Neural crest cell (in vitro differentiated cells): Measurements from ENCODE around the gene NTN1. TPM values are rescaled to one million over a fixed set of nuclear protein-coding genes. Genes with fewer than 3 reads are reported as not detected.

ENCODE experiments used
- DNase-seq: peaks from one replicate; pipeline ENCODE4 v3.0.0; 2021; ENCODE audit warnings: low read depth, mixed read lengths, low spot score
- H3K27ac Mint-ChIP-seq: one replicate; pipeline ENCODE4 v1.8.0; 2021; ENCODE audit warnings: mild to moderate bottlenecking, mixed read lengths; ENCODE audit not compliant: unreplicated experiment
- H3K27me3 Mint-ChIP-seq: 2 replicates; pipeline ENCODE4 v1.8.0; 2021; ENCODE audit warnings: low read depth, mild to moderate bottlenecking, mixed read lengths
- H3K36me3 Mint-ChIP-seq: 2 replicates; pipeline ENCODE4 v1.8.0; 2021; ENCODE audit warnings: low read depth, mild to moderate bottlenecking, mixed read lengths
- H3K4me1 Mint-ChIP-seq: 2 replicates; pipeline ENCODE4 v1.8.0; 2021; ENCODE audit warnings: mixed read lengths
- H3K4me3 Mint-ChIP-seq: one replicate; pipeline ENCODE4 v1.8.0; 2021; ENCODE audit warnings: mild to moderate bottlenecking, mixed read lengths
- H3K9me3 Mint-ChIP-seq: 2 replicates; pipeline ENCODE4 v1.8.0; 2021; ENCODE audit warnings: mixed read lengths
- total RNA-seq: library from RNA; stranded (reverse); gene quantifications from 2 replicates; pipeline ENCODE4 v1.2.1, GENCODE V29; 2021
- TF ChIP-seq, protein P1 (sequence below): fragments of 200-600 bp; sonication (generic); conservative IDR thresholded peaks from 2 replicates; pipeline ENCODE4 v1.5.0; 2021; ENCODE audit warnings: antibody characterized with exemption, mild to moderate bottlenecking

The NTN1 gene
- total RNA-seq, 1 donor from 2014 or later: 10.1 TPM

DNA sequence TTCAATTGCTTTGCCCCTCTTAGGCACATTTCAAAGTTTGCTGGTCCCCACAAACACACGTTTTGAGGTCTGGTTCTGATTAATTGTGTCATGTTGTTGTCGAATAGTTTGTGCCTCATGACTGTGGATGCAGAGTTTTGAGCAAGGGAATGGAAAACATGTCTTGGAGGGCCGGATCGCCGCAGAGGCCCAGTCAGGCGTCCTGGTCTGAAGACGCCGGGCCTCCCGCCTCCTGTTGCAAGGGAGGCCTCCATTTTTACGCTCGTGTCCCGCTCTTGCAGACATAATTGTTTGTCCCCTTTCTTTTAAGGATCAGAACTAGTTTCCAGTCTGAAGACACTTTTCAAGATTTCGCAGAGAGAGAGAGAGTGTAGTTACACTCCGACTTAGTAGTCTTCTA is 3.2 kb downstream of the NTN1 start:
- Mint-ChIP-seq H3K4me1 (peaks cover 30% of the 10 kb centered on the region), H3K36me3 (no peaks in the 10 kb centered on the region), H3K4me3 (peak overlapping the region; percentile 80), H3K27me3 (peaks cover 82% of the 10 kb centered on the region), H3K9me3 (no peaks in the 10 kb centered on the region), H3K27ac (no peak overlapping the region)
- DNase-seq: no peak
- TF ChIP-seq, protein P1, sequence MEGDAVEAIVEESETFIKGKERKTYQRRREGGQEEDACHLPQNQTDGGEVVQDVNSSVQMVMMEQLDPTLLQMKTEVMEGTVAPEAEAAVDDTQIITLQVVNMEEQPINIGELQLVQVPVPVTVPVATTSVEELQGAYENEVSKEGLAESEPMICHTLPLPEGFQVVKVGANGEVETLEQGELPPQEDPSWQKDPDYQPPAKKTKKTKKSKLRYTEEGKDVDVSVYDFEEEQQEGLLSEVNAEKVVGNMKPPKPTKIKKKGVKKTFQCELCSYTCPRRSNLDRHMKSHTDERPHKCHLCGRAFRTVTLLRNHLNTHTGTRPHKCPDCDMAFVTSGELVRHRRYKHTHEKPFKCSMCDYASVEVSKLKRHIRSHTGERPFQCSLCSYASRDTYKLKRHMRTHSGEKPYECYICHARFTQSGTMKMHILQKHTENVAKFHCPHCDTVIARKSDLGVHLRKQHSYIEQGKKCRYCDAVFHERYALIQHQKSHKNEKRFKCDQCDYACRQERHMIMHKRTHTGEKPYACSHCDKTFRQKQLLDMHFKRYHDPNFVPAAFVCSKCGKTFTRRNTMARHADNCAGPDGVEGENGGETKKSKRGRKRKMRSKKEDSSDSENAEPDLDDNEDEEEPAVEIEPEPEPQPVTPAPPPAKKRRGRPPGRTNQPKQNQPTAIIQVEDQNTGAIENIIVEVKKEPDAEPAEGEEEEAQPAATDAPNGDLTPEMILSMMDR: no peak

DNA sequence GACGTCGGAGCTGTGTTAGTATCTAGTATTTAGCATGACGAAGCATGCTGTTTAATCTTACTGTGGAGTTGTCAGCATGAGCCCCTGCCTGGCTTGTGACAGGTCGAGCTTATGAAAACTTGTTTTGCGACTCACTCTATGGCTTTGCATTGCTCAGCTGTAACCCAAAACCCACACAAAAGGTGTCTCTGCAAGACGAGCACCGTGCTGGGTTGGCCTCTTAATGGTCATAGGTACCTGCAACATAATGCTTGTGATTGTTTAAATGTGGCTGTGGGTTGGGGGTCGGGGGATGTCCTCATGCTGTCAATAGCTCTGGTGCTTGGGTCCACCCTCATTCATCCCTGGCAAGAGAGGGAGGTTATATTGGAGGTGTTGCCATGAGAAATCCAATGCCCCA is 5.4 kb downstream of the NTN1 start:
- no peak for DNase-seq
- Mint-ChIP-seq H3K27me3 (peaks cover 76% of the 10 kb centered on the region), H3K9me3 (no peaks in the 10 kb centered on the region), H3K4me1 (peaks cover 33% of the 10 kb centered on the region), H3K27ac (no peak overlapping the region), H3K4me3 (no peak overlapping the region), H3K36me3 (no peaks in the 10 kb centered on the region)
- TF ChIP-seq, protein P1: no peak

DNA sequence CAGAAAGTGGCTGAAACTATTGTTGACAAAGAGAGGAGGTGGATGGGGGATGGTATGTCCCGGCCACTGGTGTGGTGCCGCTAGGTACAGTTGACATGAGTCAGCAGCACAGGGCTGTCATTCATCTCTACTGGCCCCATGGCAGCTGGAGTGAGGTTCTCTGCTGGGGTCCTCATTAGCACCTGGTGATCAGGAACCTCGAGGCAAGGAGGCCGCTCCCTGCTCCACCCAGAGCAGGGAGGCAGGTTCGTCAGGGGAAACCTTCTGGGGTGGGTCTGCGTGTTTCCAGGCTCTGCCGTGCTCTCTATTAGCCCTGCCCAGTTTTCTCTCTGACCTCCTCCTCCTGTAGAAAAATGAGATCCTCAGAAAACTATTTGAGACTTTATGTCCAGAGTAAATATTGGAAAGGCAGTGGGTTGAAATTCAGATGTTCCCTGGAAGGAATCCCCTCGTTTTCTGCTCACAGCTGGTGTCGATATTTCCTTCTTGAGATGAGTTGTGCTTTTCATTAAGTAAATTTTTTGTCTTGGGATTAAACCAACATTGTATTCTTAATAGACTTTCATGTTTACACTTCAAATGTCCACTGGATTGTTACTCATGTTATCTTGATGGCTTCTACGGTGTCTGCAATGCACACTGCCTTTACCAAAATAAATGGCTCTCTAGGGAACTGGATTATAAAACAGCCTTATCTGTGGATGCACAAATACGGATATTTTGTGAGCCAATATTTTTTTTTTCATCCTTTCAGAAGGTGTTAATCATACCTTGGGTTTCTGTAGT is 7.1 kb downstream of the NTN1 start:
- Mint-ChIP-seq H3K27ac (no peak overlapping the region), H3K4me1 (peaks cover 29% of the 10 kb centered on the region), H3K4me3 (no peak overlapping the region), H3K36me3 (no peaks in the 10 kb centered on the region), H3K27me3 (peaks cover 69% of the 10 kb centered on the region), H3K9me3 (no peaks in the 10 kb centered on the region)
- DNase-seq: no peak
- TF ChIP-seq, protein P1: no peak

DNA sequence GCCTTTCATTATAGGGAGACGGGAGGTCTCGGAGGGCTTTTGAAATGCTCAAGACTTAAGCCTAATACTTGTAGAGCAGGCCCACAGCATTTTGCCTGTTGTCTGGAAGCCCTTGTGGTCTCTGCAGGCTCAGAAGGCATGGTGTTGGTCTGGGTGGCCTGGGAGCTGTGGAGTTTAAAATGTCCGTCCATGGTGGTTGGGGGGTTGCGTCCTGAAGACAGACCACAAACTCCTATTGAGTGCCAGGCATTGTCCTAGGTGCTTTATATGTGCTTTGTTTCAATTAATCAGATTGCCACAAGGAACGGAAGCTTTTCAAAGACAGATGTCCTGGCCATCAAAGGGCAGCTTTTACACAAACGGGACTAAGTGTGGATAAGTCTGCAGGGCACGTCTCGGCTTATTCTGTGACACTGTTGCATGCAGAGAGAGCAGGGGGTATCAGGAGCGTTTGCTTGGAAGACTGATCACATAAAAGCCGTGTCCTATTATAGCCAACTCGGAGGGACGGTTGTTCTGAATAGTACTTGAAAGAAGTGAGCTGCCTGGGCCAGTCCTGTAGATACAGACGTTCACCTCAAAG is 7.8 kb downstream of the NTN1 start:
- TF ChIP-seq, protein P1: no peak
- H3K27me3 Mint-ChIP-seq: peaks cover 62% of the 10 kb centered on the region
- no peak for DNase-seq
- peaks cover 25% of the 10 kb centered on the region for H3K4me1 Mint-ChIP-seq
- H3K9me3 Mint-ChIP-seq: no peaks in the 10 kb centered on the region
- no peak overlapping the region for H3K27ac Mint-ChIP-seq
- H3K4me3 Mint-ChIP-seq: no peak overlapping the region
- no peaks in the 10 kb centered on the region for H3K36me3 Mint-ChIP-seq

DNA sequence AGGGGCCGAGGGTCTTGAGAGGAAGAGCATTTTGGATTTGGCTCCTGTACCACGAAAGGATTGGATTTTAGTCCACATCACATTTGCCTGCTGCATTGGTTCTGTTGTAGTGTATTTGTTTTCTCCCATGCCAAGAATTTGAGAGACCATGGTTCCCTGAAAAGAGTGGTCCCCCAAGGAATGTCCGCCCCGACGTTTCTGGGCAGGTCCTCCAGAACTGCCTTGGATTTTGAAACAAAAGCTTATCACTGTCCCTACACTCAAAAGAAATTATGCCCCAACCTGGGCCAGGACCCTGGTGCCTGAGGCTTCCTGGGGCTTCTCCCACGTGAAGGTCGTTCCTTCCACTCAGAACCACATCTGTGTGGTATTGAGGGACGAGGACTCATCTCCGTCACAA is 10.8 kb downstream of the NTN1 start:
- no peak overlapping the region for H3K27ac Mint-ChIP-seq
- H3K36me3 Mint-ChIP-seq: no peaks in the 10 kb centered on the region
- TF ChIP-seq, protein P1: no peak
- H3K4me1 Mint-ChIP-seq: peaks cover 15% of the 10 kb centered on the region
- H3K4me3 Mint-ChIP-seq: no peak overlapping the region
- H3K9me3 Mint-ChIP-seq: no peaks in the 10 kb centered on the region
- no peak for DNase-seq
- H3K27me3 Mint-ChIP-seq: peaks cover 32% of the 10 kb centered on the region
